DLD1 (cell line): ENCODE data around the gene URI1.
"Not testable (repeated sequence)": the region's sequence is repeated elsewhere in the genome, so short reads cannot be mapped to it uniquely, and the experiment has no call there.

Experiments used
- in situ Hi-C: cut with HindIII; loops from 2 replicates; pipeline ENCODE4 v1.10.0; 2017; ENCODE audit warnings: low sequenced_read_pairs

Gene URI1, protein sequence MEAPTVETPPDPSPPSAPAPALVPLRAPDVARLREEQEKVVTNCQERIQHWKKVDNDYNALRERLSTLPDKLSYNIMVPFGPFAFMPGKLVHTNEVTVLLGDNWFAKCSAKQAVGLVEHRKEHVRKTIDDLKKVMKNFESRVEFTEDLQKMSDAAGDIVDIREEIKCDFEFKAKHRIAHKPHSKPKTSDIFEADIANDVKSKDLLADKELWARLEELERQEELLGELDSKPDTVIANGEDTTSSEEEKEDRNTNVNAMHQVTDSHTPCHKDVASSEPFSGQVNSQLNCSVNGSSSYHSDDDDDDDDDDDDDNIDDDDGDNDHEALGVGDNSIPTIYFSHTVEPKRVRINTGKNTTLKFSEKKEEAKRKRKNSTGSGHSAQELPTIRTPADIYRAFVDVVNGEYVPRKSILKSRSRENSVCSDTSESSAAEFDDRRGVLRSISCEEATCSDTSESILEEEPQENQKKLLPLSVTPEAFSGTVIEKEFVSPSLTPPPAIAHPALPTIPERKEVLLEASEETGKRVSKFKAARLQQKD

GRCh38 chr19:29941828-29942403 lies at the start of gene URI1:
URI1 (plus strand) TSS chr19:29942239; CDS start chr19:29942548, 309 bp downstream.
- in situ Hi-C loops, result no loop called here

- in situ Hi-C loops, result no loop called here
Observed at GRCh38 chr19:29893606-29894284, 48.3 kb upstream of the URI1 start.

- in situ Hi-C loops, result no loop called here
Observed at GRCh38 chr19:29896802-29897201, 45.2 kb upstream of the URI1 start.

GRCh38 chr19:29897466-29897865 lies 44.6 kb upstream of the URI1 start:
- in situ Hi-C loops, result no loop called here

GRCh38 chr19:29904017-29904416 lies 38.0 kb upstream of the URI1 start:
- in situ Hi-C loops, result no loop called here

DNA sequence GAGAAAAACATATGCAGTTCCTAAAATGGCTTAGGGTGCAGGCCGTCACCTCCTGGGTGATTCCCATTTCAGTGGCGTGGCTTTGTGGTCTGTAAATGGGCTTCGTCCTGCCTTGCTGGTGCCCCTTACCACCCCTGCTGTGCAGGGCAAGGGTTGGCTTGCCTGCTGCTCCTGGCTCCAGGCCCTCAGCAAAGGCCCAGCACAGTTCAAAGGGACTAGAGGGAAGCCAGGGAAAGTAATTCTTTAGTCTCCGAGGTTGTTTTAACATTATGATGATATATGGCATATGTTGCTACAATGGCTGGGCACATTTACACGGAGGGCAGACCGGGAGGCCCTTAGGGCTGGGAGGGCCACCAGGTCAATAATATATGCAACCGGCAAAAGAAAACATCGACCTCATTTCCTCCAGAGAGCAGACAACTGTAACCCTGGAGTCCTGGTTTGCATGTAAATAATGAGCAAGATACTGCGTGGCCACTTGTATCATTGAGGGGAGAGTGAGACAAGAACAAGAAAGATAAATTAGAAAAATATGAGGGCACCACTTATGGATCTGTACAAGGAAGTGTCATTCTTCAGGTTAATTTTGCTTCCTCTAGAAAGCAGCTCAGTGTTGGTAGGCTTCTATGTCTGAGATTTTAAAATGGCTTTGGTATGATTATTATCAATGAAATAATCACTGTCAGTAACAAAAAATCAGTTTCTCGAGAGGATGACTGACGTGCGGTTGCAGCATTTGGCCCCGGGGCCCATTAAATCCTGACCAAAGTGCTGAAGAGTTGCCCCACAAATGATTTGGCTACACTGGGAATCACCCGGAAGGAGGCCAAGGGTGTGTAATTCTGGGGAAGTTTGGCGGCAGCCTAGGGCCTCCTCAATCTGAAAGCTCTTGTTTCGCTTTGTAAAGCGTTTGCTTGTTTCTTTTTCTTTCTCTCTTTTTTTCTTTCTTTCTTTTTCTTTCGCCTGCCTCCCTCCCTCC lies 32.8 kb upstream of the URI1 start:
- in situ Hi-C loops, result no loop called here

DNA sequence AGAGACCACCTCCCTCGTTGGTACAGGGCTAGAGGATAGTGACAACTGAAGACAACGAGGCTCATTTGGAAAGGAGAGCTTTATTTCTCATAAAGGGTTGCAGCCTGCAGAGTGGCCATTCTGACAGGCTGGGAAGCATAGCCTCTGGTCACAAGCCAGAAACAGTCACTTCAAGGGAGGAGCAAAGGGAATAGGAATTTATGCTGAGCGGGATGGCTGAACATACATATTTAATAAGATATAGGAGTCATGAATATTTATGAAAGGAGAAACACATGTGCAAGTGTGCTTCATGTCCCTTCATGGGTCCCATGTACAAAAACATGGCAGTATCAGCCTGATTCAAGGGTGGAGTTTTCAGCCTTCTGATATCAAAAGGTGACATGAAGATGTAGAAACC lies 27.1 kb upstream of the URI1 start:
- in situ Hi-C loops, result no loop called here

DNA sequence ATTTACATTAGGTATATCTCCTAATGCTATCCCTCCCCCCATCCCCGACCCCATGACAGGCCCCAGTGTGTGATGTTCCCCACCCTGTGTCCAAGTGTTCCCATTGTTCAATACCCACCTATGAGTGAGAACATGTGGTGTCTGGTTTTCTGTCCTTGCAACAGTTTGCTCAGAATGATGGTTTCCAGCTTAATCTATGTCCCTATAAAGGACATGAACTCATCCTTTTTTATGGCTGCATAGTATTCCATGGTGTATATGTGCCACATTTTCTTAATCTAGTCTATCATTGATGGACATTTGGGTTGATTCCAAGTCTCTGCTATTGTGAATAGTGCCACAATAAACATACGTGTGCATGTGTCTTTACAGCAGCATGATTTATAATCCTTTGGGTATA lies 26.2 kb upstream of the URI1 start:
- in situ Hi-C loops, result not testable (repeated sequence)

- in situ Hi-C loops, result no loop called here
Observed at GRCh38 chr19:29917911-29918310, 24.1 kb upstream of the URI1 start.

GRCh38 chr19:29918891-29919290 lies 23.1 kb upstream of the URI1 start:
- in situ Hi-C loops, result no loop called here

DNA sequence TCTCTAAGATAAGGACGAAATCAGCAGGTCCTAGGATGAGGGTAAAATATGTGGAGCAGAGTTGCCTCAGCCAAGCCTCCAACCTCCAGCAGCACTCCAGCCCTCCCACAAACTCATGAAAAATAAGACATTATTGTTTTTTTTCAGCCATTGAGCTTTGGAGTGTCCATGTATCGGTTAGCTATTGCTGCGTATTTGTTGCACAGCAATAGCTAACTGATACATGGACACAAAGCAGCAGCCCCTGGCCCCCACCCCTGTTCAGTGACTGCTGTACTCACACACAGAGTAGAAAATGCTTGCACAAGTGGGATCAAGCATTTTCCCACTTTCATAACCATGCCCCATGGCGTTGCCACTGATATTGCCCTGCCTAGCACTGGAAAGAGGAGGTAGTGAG lies 19.1 kb upstream of the URI1 start:
- in situ Hi-C loops, result no loop called here

GRCh38 chr19:29923653-29924052 lies 18.4 kb upstream of the URI1 start:
- in situ Hi-C loops, result no loop called here

- in situ Hi-C loops, result no loop called here
Observed at GRCh38 chr19:29926031-29926430, 16.0 kb upstream of the URI1 start.

DNA sequence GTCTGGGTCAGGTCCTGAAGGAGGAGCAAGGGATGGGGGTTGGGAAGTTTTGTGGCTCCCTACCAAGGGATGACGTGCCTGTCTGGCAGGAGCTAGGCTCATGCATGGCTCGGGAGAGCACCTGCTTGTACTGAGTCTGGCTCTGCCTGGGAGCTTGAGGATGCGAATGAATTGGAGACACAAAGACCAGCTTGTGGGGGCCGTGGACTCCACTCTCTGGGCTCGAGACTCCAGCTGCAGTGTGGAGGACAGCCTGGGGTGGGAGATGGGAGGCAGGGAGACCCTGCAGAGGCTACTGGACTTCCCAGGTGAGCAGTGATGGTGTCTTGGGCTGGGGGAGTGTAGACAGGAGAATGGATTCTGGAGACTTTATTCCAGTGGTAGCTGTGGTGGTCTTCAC lies 15.2 kb upstream of the URI1 start:
- in situ Hi-C loops, result no loop called here

DNA sequence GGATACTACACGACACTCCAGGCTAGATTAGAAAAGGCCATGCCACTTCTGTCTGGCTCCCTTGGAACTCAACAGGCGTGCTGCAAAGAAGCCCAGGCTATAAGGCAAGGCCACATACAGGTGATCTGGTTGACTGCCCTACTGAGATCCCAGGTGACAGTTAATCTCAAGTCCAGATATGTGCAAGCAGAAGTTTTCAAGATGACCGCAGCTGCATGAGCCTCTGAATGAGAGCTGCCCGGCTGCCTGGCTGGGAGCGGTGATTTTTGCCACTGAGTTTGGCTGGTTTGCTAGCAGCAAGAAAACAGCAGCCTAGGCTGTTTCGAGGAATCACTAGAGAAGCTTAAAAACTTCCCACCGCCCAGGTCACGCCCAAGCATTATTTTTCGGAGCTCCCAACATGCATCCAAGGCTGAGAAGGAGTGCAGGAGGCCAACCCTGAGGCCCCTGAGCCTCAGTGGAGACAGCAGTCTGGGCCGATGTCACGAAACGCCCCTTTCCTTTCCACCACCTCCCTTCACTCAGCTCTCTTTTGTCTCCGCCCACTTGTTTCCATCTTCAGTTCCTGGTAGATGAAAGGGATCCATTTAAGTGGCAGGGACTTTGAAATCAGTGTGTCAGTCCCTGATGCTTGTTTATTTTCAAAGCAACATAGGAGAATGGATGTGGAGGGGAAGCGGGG lies 14.0 kb upstream of the URI1 start:
- in situ Hi-C loops, result no loop called here

DNA sequence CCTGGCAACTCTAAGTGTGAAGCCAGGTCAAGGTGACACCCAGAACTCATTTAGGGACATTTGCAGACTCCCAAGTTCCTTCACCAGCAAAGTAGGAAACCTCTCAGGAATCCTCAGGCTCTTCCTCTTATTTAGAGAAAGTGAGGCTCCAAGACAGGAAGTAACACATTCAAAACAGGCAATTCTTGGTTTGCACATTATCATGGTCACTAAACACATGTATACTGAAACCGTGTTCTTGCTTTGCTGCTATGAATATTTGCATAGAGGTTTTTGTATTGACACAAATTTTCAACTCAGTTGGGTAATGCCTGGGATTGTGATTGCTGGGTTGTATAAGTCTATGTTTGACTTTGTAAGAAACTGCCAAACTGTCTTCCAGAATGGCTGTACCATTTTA lies 13.2 kb upstream of the URI1 start:
- in situ Hi-C loops, result no loop called here

- in situ Hi-C loops, result no loop called here
Observed at GRCh38 chr19:29934257-29934656, 7.8 kb upstream of the URI1 start.

- in situ Hi-C loops, result no loop called here
Observed at GRCh38 chr19:29934781-29935180, 7.3 kb upstream of the URI1 start.

GRCh38 chr19:29936409-29936808 lies 5.6 kb upstream of the URI1 start:
- in situ Hi-C loops, result no loop called here

DNA sequence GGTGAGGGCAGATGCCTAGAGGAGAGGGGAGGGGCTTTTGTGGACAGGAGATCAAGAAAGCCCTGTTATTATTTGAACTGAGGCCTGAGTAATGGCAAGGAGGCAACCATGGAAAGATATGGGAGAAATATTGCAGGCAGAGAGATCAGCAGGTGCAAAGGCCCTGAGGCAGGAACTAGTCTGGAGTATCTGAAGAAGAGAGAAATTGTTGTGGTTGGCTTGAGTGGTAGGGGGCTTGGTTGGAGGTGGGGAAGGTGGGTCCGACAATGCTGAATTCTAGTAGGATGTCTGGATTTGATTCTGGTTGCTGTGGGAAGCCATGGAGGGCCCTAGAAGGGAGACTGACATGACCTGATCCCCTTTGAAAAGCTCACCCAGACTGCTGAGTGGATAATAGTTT lies 2.4 kb upstream of the URI1 start:
- in situ Hi-C loops, result no loop called here
